Stomach (tissue), 9 donors: Measurements from ENCODE around the gene SLIT1. TPM values are rescaled to one million over a fixed set of nuclear protein-coding genes. Genes with fewer than 3 reads are reported as not detected.

Experiments
- DNase-seq, 2 donors: peaks; one replicate each; pipeline versions ENCODE4 v3.0.0 to v3.0.0-alpha.2; 2013 to 2019
- H3K27ac ChIP-seq, 5 donors: fragments of 200-600 bp in 4 of 5; sonication (generic) in 4 of 5; one replicate each; pipeline ENCODE4 v1.5.1; 2013 to 2019; ENCODE audit warnings: mild to moderate bottlenecking in 1 of 5, moderate library complexity in 1 of 5
- H3K27me3 ChIP-seq, 3 donors: fragments of 200-600 bp; sonication (generic); one replicate each; pipeline ENCODE4 v1.5.1; 2017 to 2019; ENCODE audit warnings: mixed run types in 1 of 3
- H3K36me3 ChIP-seq, 4 donors: fragments of 200-600 bp; sonication (generic); 1 replicate in 3 of 4; 2 replicates in 1 of 4; pipeline ENCODE4 v1.5.1; 2016 to 2019
- H3K4me1 ChIP-seq, 4 donors: fragments of 200-600 bp; sonication (generic); one replicate each; pipeline ENCODE4 v1.5.1; 2016 to 2019
- H3K4me3 ChIP-seq, 4 donors: fragments of 200-600 bp; sonication (generic) in 3 of 4; one replicate each; pipeline ENCODE4 v1.5.1; 2016 to 2019; ENCODE audit warnings: mild to moderate bottlenecking in 1 of 4
- H3K9me3 ChIP-seq, 4 donors: fragments of 200-600 bp; sonication (generic); one replicate each; pipeline ENCODE4 v1.5.1; 2016 to 2019
- CTCF ChIP-seq, 7 experiments: fragments of 450-650 bp in 4 of 7; fragments of 200-600 bp in 3 of 7; sonication (generic) in 3 of 7; IDR thresholded peaks; one replicate each; pipeline ENCODE4 v1.5.1; 2016 to 2019; ENCODE audit warnings: antibody characterized with exemption in 7 of 7, control low read depth in 2 of 7, mild to moderate bottlenecking in 1 of 7
- EP300 ChIP-seq: sonication (generic); formaldehyde crosslinking; IDR thresholded peaks from one replicate; pipeline ENCODE4 v1.6.1; 2017; ENCODE audit warnings: antibody characterized with exemption
- POLR2A ChIP-seq, 4 donors: fragments of 450-650 bp; IDR thresholded peaks; one replicate each; pipeline ENCODE4 v1.6.1; 2016; ENCODE audit warnings: antibody characterized with exemption in 4 of 4, control low read depth in 2 of 4, mild to moderate bottlenecking in 1 of 4, moderate library complexity in 1 of 4
- POLR2AphosphoS5 ChIP-seq, 3 donors: sonication (generic); formaldehyde crosslinking; IDR thresholded peaks; one replicate each; pipeline ENCODE4 v1.6.1; 2016; ENCODE audit warnings: antibody characterized with exemption in 3 of 3
- WGBS, 5 donors: extraction: QIAGEN DNeasy Blood & Tissue Kit in 3 of 5; methylation state at CpG; one replicate each; pipeline versions ENCODE4 v1.1.5 to v1.1.7; 2013 to 2018; 5-methylcytosine and 5-hydroxymethylcytosine counted together
- intact Hi-C: fragments of 100-400 bp; cut with DNase I; formaldehyde crosslinking; loops from one replicate; pipeline ENCODE4 v1.15.1; 2023; ENCODE audit warnings: low total_unique reads
- polyA plus RNA-seq, 3 donors: library from polyadenylated mRNA; stranded (reverse); fragments of 200-250 nt; gene quantifications; one replicate each; pipeline ENCODE4 v1.2.3, GENCODE V29; 2013
- total RNA-seq, 5 donors: library from RNA; depleted of rRNA; stranded (reverse); fragments of >200 nt; gene quantifications; one replicate each; pipeline versions ENCODE4 v1.1.0 to v1.2.3, GENCODE V29; 2014 to 2016
- donor health status: healthy with polysubstance abuse.
- donor health status: Bipolar disorder and iron deficiency.
- donor health status: healthy.

The SLIT1 gene
- total and polyA plus RNA-seq, 8 donors, result under 0.01 to 6.1 (median 0.44) TPM

GRCh38 chr10:97128039-97128492 is 57.7 kb downstream of the SLIT1 start:
- DNase-seq, result no peak
- Histone ChIP-seq H3K9me3 (no peaks in the 10 kb centered on the region), H3K27me3 (peaks cover 0 to 14% (median 0%) of the 10 kb centered on the region in 3 donors), H3K36me3 (no peaks in the 10 kb centered on the region), H3K27ac (no peak overlapping the region), H3K4me3 (no peak overlapping the region), H3K4me1 (no peaks in the 10 kb centered on the region)
- no peak for TF ChIP-seq CTCF (IDR thresholded peaks at IDR 0.05)
- no peak for TF ChIP-seq POLR2A (IDR thresholded peaks at IDR 0.05)
- no peak for TF ChIP-seq POLR2AphosphoS5 (IDR thresholded peaks at IDR 0.05)
- TF ChIP-seq EP300, result no peak
- 66 to 75% (median 73%) methylated on average over 11 of the region's 11 CpGs for WGBS, 5 donors
- intact Hi-C loops, result no loop called here

- Histone ChIP-seq H3K27ac (no peak overlapping the region), H3K4me1 (no peaks in the 10 kb centered on the region), H3K36me3 (no peaks in the 10 kb centered on the region), H3K27me3 (peaks cover 0 to 19% (median 0%) of the 10 kb centered on the region in 3 donors), H3K4me3 (no peak overlapping the region), H3K9me3 (no peaks in the 10 kb centered on the region)
- DNase-seq, result no peak
- WGBS, 5 donors, result 67 to 87% (median 69%) methylated on average over 6 to 7 of the region's 7 CpGs
- TF ChIP-seq EP300 (no peak), CTCF (IDR thresholded peaks at IDR 0.05) (no peak), POLR2AphosphoS5 (IDR thresholded peaks at IDR 0.05) (no peak), POLR2A (IDR thresholded peaks at IDR 0.05) (no peak)
- intact Hi-C loops, result no loop called here
Observed at GRCh38 chr10:97127509-97127908, 58.2 kb downstream of the SLIT1 start.

GRCh38 chr10:97124211-97124610 is 61.5 kb downstream of the SLIT1 start:
- Histone ChIP-seq H3K36me3 (no peaks in the 10 kb centered on the region), H3K4me3 (no peak overlapping the region), H3K4me1 (no peaks in the 10 kb centered on the region), H3K27me3 (peaks cover 0 to 35% (median 0%) of the 10 kb centered on the region in 3 donors), H3K9me3 (no peaks in the 10 kb centered on the region), H3K27ac (no peak overlapping the region)
- TF ChIP-seq CTCF (IDR thresholded peaks at IDR 0.05), result no peak
- no peak for TF ChIP-seq POLR2AphosphoS5 (IDR thresholded peaks at IDR 0.05)
- no peak for TF ChIP-seq POLR2A (IDR thresholded peaks at IDR 0.05)
- TF ChIP-seq EP300, result no peak
- DNase-seq, result no peak
- intact Hi-C loops, result no loop called here
- 40 to 71% (median 51%) methylated on average over 5 of the region's 5 CpGs for WGBS, 5 donors

DNA sequence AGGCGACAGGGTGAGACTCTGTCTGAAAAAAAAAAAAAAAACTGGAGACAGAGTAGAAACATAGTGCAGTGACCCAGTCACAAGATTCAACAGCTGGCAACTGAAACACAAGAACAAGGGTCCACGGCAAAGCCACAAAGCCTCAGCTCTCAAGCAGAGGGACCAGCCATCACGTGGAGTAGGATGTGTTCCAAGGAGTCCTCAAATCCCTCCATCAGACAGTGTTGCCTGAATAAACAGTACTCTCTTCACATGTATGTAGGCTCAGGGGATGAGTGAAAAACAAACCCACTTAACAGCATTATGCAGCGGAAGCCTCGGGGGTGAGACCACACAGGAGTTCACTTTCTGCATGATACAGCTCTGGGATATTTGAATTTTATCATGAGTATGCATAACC is 62.0 kb downstream of the SLIT1 start:
- Histone ChIP-seq H3K36me3 (no peaks in the 10 kb centered on the region), H3K4me1 (no peaks in the 10 kb centered on the region), H3K27me3 (peaks cover 0 to 40% (median 0%) of the 10 kb centered on the region in 3 donors), H3K9me3 (no peaks in the 10 kb centered on the region), H3K4me3 (no peak overlapping the region), H3K27ac (no peak overlapping the region)
- TF ChIP-seq EP300, result no peak
- no peak for TF ChIP-seq CTCF (IDR thresholded peaks at IDR 0.05)
- TF ChIP-seq POLR2A (IDR thresholded peaks at IDR 0.05), result no peak
- no peak for TF ChIP-seq POLR2AphosphoS5 (IDR thresholded peaks at IDR 0.05)
- 68 to 76% (median 69%) methylated on average over 5 of the region's 5 CpGs for WGBS, 5 donors
- intact Hi-C loops, result no loop called here
- DNase-seq, result no peak
